ENCODE data around the gene TBC1D22A. TPM values are rescaled to one million over a fixed set of nuclear protein-coding genes. Genes with fewer than 3 reads are reported as not detected.

The TBC1D22A gene
- total and polyA plus RNA-seq, 10 of the 15 experiments (the other 5 are each of a cell fraction or from before 2014, with no cell fraction given): 0.63 to 44.7 (median 27.4) TPM

GRCh38 chr22:47191671-47192650, 429.5 kb downstream of the TBC1D22A start:
- TF ChIP-seq KDM1A (IDR thresholded peaks at IDR 0.05; ENCODE audit: borderline replicate concordance) (no peak), POLR2A (IDR thresholded peaks at IDR 0.05; ENCODE audit: low read depth, low read length) (peak; percentile 22; the same call in 1 of the 2 replicates)
- intact Hi-C loops (cut with micrococcal nuclease; ENCODE audit: unreplicated experiment) (no loop called here), in situ Hi-C loops (cut with MboI) (no loop called here)
- no peak overlapping the region for H3K9ac ChIP-seq (ENCODE audit: control insufficient read depth, insufficient read depth, low read length)
- DNase-seq (ENCODE audit: low read depth, low spot score) (no peak), ATAC-seq (no peak), FAIRE-seq (no peak)
- ChIA-PET RAD21 (ENCODE audit: unreplicated experiment) (no interaction called here), SMC1A (ENCODE audit: uncharacterized antibody, unreplicated experiment) (no interaction called here), POLR2A (no interaction called here), CTCF (no interaction called here)
- H3K27ac ChIP-seq (ENCODE audit: control insufficient read depth, insufficient read depth): no peak overlapping the region
- WGBS (ENCODE audit: insufficient coverage, insufficient replicate concordance, low lambda C conversion rate, missing lambda C conversion rate): 37% methylated on average over 22 of the region's 25 CpGs
- no peaks in the 10 kb centered on the region for H3K27me3 ChIP-seq (replicated peaks in 1 of 2; ENCODE audit: control insufficient read depth in 2 of 2, insufficient read depth in 2 of 2, low read length in 1 of 2)
- H3K4me3 ChIP-seq: no peak overlapping the region
- H3K4me1 ChIP-seq (ENCODE audit: control insufficient read depth, insufficient read depth, low read length): no peaks in the 10 kb centered on the region
- H3K4me2 ChIP-seq (ENCODE audit: control insufficient read depth, insufficient read depth): no peak overlapping the region
- no peaks in the 10 kb centered on the region for H3K9me3 ChIP-seq (replicated peaks; ENCODE audit: control insufficient read depth, insufficient read depth, low read length)
- no TSS peak for BruUV-seq (replicated peaks)
- no peaks in the 10 kb centered on the region for H3K36me3 ChIP-seq (ENCODE audit: control insufficient read depth in 2 of 2, insufficient read depth in 2 of 2, low read length in 1 of 2)
- H3K79me2 ChIP-seq (ENCODE audit: control insufficient read depth, insufficient read depth, low read length): no peaks in the 10 kb centered on the region
- no peak overlapping the region for H2AFZ ChIP-seq (ENCODE audit: control insufficient read depth, low read depth, low read length)
- H4K20me1 ChIP-seq (ENCODE audit: control insufficient read depth, insufficient read depth): no peaks in the 10 kb centered on the region

DNA sequence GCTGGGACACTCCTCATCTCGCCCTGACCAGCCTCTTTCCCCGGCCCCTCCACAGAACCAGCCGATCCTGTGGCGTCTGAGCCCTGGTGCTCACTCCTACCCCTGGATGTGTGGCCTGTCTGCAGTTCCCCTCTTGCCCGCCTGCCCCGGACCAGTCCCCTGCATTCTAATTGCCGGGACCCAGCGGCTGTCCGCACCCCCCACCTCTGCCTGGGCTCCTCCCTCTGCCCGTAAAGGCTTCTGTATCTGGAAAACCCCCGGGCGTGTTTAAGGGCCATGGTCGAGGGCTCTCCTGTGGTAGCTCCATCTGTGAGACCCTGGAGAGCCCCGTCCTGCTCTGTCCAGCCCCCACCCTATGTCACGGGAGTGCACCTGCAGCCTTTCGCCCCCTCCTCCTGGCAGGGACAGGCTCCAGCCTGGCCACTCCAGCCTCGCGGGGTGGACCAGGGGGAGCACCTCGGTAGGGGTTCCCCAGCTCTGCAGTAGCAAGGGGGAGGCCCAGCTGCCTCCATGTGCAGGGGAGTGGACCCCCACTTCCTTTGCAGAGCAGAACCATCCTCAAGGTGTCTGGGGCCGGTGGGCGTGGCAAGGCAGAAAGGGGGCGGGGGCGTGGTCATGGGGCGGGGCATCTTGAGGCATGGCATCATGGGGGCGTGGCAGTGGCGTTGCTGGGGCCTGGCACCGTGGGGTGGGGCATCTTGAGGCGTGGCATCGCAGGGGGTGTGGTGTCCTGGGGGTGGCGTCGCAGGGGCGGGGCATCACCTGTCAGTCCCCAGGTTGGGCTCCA, 430.4 kb downstream of the TBC1D22A start:
- CTCF ChIA-PET: no interaction called here
- POLR2A ChIA-PET: no interaction called here
- no TSS peak for BruUV-seq (replicated peaks)
- WGBS (ENCODE audit: insufficient coverage, insufficient replicate concordance, low lambda C conversion rate, missing lambda C conversion rate): 29% methylated on average over 22 of the region's 32 CpGs
- in situ Hi-C loops (cut with MboI) (no loop called here), intact Hi-C loops (cut with micrococcal nuclease; ENCODE audit: unreplicated experiment) (no loop called here)
- Histone ChIP-seq H3K9me3 (replicated peaks; ENCODE audit: control insufficient read depth, insufficient read depth, low read length) (no peaks in the 10 kb centered on the region), H3K36me3 (ENCODE audit: control insufficient read depth in 2 of 2, insufficient read depth in 2 of 2, low read length in 1 of 2) (no peaks in the 10 kb centered on the region), H3K27me3 (replicated peaks in 1 of 2; ENCODE audit: control insufficient read depth in 2 of 2, insufficient read depth in 2 of 2, low read length in 1 of 2) (no peaks in the 10 kb centered on the region), H3K4me2 (ENCODE audit: control insufficient read depth, insufficient read depth) (no peak overlapping the region), H3K9ac (ENCODE audit: control insufficient read depth, insufficient read depth, low read length) (no peak overlapping the region), H3K27ac (ENCODE audit: control insufficient read depth, insufficient read depth) (no peak overlapping the region), H2AFZ (ENCODE audit: control insufficient read depth, low read depth, low read length) (no peak overlapping the region), H3K4me3 (no peak overlapping the region), H3K79me2 (ENCODE audit: control insufficient read depth, insufficient read depth, low read length) (no peaks in the 10 kb centered on the region), H4K20me1 (ENCODE audit: control insufficient read depth, insufficient read depth) (no peaks in the 10 kb centered on the region), H3K4me1 (ENCODE audit: control insufficient read depth, insufficient read depth, low read length) (no peaks in the 10 kb centered on the region)
- DNase-seq (ENCODE audit: low read depth, low spot score) (no peak), ATAC-seq (peak; percentile 78), FAIRE-seq (no peak)
- TF ChIP-seq BHLHE40 (IDR thresholded peaks at IDR 0.05; ENCODE audit: borderline replicate concordance in 1 of 2, low read depth in 2 of 2, low read length in 1 of 2): no peak
- no peak for TF ChIP-seq NR2C1 (IDR thresholded peaks at IDR 0.05)
- TF ChIP-seq CEBPB (IDR thresholded peaks at IDR 0.05; ENCODE audit: borderline replicate concordance in 1 of 2, low read depth in 2 of 2, low read length in 2 of 2): no peak
- TF ChIP-seq HDAC2 (IDR thresholded peaks at IDR 0.05): no peak
- no peak for TF ChIP-seq GATAD2B (conservative IDR thresholded peaks at IDR 0.05; ENCODE audit: low read depth)
- no peak for TF ChIP-seq SREBF1 (IDR thresholded peaks at IDR 0.05; ENCODE audit: low read length)
- TF ChIP-seq NBN (IDR thresholded peaks at IDR 0.05): no peak
- no peak for TF ChIP-seq IRF5 (IDR thresholded peaks at IDR 0.05; ENCODE audit: borderline replicate concordance)
- TF ChIP-seq POU2F2 (IDR thresholded peaks at IDR 0.05; ENCODE audit: borderline replicate concordance, low read depth, low read length): no peak
- TF ChIP-seq CREB1 (IDR thresholded peaks at IDR 0.05; ENCODE audit: low read depth): no peak
- no peak for TF ChIP-seq TCF3 (IDR thresholded peaks at IDR 0.05; ENCODE audit: borderline replicate concordance, insufficient read depth, low read depth, low read length)
- TF ChIP-seq SMC3 (IDR thresholded peaks at IDR 0.05; ENCODE audit: borderline replicate concordance, low read length): no peak
- no peak for TF ChIP-seq SIX5 (IDR thresholded peaks at IDR 0.05; ENCODE audit: low read depth, low read length, severe bottlenecking)
- TF ChIP-seq EED (IDR thresholded peaks at IDR 0.05; ENCODE audit: low read depth): no peak
- RAD21 ChIA-PET (ENCODE audit: unreplicated experiment): no interaction called here
- SMC1A ChIA-PET (ENCODE audit: uncharacterized antibody, unreplicated experiment): no interaction called here

Measured in GM12878 (cell line).